GM13977 (cell line): Measurements from ENCODE around the gene RAI1.

Source experiments
- DNase-seq: peaks from one replicate; pipeline ENCODE4 v3.0.0; 2012; ENCODE audit warnings: low spot score
- CTCF ChIP-seq: IDR thresholded peaks from 2 replicates; pipeline ENCODE4 v1.5.1; 2012; ENCODE audit warnings: mild to moderate bottlenecking, control low read depth; ENCODE audit not compliant: insufficient read depth; ENCODE audit errors: extremely low read depth, missing control alignments
- in situ Hi-C: fragments of 300-500 bp; cut with MboI; formaldehyde crosslinking; loops from one replicate; pipeline ENCODE4 v1.12.0; 2022; ENCODE audit warnings: low sequenced_read_pairs, low pct_unique_long_range_greater_than_20kb, mixed read lengths, inconsistent platforms; ENCODE audit not compliant: unreplicated experiment

RAI1 gene

GRCh38 chr17:17831208-17832031, 150.2 kb downstream of the RAI1 start:
- in situ Hi-C loops = no loop called here
- no peak for DNase-seq
- TF ChIP-seq CTCF = no peak

GRCh38 chr17:17832032-17832363, 150.7 kb downstream of the RAI1 start:
- in situ Hi-C loops = no loop called here
- no peak for DNase-seq
- TF ChIP-seq CTCF = no peak

- TF ChIP-seq CTCF = no peak
- in situ Hi-C loops = no loop called here
- DNase-seq = no peak
These were observed 152.6 kb downstream of the RAI1 start for GRCh38 chr17:17833658-17834357.

GRCh38 chr17:17834974-17835373, 153.7 kb downstream of the RAI1 start:
- in situ Hi-C loops = no loop called here
- DNase-seq = no peak
- no peak for TF ChIP-seq CTCF

- in situ Hi-C loops = no loop called here
- no peak for DNase-seq
These were observed 154.4 kb downstream of the RAI1 start for GRCh38 chr17:17835415-17836249.

More at GRCh38 chr17:17835415-17836249, 154.4 kb downstream of the RAI1 start:
- no peak for TF ChIP-seq CTCF
